Measurements from ENCODE around the gene TOR1AIP1.

Gene TOR1AIP1

DNA sequence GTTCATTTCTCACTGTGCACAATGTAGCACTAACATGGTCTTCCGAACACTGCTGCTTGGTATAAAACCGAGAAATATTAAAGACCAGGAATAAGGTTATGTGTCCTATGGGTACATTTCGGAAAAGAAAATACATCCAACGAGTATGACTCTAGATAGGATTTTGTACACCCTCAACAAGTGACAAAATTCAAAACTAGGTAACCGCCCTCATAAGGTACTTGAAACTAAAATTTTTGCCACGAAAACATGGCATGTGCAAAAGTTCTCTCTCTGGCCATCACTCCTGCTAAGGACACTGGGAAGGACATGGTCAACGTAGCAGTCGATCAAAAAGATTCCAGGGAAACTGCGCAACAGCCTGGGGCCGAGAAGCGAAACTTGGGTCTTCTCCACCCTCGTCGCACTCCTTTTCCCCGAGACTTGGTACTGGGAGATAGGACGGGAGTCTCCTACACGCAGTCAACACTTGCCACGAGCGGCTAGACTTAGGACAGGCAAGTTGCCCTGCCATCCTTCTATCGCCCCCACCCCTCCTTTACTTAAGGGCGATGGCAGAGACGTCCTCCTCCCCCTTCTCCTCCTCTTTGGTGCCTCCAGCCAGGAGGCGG is 338 bp upstream of the TOR1AIP1 start:
- no peak for DNase-seq (ENCODE audit: extremely low read depth in 1 of 2, low read depth in 1 of 2)

DNA sequence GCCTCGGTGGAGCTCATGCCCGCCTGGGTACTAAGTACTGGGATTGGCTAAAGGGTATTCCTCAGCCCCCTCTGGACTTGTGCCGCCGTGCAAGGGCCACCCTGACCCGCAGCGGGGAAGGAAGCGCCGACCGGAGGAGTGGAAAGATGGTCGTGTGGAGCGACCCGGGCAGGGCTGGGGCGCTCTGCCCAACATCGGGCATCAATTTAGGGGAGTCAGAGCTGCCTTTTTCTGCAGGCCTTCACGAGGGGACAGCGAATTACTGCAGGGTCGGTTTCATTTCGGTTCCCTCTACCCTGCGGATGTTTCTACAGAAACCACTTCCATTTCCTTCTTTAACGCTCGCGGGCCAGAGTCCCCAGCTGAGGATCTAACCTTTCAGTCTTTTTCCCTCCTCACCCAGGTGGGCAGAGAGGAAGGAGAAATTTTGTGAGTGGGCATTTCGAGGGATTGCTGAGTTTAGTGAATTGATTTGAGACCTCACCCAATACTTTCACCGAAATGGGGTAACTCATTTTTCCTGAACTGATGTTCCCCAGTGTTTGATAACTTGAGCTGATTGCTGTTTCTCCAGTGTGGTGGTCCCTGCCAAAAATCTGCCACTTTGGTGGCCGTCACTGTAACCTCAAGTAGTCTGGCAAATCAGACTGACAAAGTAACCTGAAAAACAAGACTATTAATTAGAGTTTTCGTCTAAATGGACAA is 1.1 kb downstream of the TOR1AIP1 start:
- no peak for DNase-seq (ENCODE audit: extremely low read depth in 1 of 2, low read depth in 1 of 2)

DNA sequence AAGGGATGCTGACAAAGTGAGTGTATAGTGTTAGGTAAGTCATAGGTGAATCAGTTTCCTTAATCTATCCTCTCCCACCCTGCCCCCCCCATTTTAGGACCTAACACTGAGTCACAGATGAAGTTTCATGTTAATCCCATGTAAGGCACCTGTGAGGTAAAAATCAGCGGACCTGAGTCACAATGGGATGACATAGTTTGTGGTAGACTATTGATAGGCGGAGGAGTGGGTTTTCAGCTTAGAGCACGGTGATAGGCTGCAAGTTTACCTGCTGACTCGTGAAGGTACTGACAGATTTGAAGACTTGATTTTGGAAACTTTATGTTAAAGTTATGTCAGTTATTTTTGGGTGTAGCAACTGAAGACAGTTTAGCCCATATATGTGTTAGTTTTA is 1.7 kb downstream of the TOR1AIP1 start:
- peak in 1 of 2 donors; percentile 57 for DNase-seq (ENCODE audit: extremely low read depth in 1 of 2, low read depth in 1 of 2)

DNA sequence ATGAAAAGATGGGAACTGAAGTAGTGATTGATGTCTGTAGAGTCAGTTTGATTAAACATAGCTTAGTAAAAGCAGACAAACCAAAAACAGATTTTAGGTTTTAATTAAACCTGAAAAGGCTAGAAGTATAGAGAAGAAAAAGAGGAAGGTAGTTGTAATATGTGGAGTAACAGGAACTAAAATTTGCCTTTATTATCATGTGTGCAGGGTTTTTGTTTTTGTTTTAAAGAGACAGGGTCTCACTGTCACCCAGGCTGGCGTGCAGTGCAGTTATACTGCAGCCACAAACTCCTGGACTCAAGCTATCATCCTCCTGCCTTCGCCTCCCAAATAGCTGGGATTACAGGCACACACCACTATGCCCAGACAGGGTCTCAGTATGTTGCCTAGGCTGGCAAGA is 6.0 kb downstream of the TOR1AIP1 start:
- DNase-seq (ENCODE audit: extremely low read depth in 1 of 2, low read depth in 1 of 2) = no peak

DNA sequence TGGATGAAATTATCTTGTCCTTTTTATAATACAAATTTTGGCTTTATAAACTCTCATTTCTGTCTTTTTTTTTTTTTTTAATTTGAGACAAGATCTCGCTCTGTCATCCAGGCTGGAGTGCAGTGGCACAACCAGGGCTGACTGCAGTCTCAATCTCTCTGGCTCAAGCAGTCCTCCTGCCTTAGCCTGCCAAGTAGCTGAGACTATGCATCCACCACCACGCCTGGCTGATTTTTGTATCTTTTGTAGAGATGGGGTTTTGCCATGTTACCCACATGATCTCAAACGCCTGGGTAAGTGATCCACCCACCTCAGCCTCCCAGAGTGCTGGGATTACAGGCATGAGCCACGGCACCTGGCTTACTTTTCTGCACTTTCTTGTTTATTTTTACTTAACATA is 7.5 kb downstream of the TOR1AIP1 start:
- DNase-seq (ENCODE audit: extremely low read depth in 1 of 2, low read depth in 1 of 2) = no peak

DNA sequence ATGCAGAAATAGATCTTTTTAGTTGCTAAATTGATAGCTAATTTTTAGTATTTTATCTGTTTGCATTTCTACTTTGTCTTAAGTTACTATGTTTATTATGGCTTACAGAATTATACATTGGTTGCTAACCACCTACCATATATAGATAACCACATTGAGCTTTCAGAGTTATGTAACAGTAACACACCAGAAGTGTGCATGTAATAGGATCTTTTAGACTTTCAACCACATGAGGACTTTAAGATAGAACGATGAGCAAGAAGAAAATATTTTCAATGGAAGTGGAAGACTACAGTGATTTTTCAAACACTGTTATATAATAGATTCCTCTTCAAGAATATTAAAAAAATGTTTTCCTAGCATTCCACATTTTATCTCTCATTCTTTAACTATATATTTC is 28.8 kb downstream of the TOR1AIP1 start:
- DNase-seq (ENCODE audit: extremely low read depth in 1 of 2, low read depth in 1 of 2) = no peak

DNA sequence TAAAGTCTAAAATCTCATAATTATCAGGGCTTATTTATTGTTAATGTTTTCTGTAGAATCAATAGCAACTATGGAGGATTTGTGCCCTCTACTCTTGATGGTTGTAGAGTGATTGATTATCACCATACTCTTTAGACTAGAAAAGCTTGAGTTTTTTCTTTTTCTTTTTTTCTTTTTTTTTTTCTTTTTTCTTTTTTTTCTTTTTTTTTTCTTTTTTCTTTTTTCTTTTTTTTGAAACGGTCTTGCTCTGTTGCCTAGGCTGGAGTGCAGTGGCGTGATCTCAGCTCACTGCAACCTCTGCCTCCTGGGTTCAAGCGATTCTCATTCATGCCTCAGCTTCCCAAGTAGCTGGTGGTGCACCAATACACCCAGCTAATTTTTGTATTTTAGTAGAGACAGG is 29.7 kb downstream of the TOR1AIP1 start:
- no peak for DNase-seq (ENCODE audit: extremely low read depth in 1 of 2, low read depth in 1 of 2)

DNA sequence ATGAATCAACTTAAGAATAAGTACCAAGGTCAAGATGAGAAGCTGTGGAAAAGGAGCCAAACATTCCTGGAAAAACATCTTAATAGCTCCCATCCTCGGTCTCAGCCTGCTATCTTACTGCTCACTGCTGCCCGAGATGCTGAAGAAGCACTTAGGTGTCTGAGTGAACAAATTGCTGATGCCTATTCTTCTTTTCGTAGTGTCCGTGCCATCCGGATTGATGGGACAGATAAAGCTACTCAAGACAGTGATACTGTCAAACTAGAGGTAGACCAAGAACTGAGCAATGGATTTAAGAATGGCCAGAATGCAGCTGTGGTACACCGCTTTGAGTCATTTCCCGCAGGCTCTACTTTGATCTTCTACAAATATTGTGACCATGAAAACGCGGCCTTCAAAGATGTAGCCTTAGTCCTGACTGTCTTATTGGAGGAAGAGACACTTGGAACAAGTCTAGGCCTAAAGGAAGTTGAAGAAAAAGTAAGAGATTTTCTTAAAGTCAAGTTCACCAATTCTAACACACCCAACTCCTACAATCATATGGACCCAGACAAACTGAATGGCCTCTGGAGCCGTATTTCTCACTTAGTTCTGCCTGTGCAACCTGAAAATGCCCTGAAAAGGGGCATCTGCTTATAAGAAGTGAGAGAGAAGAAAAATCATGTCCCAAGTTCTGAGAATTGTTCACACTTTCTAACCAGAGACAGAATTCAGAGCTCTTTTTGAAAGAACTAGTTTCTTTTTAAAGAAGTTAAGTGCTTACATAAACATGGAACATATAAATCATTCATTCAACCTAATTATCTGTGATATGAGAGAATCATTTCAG is 35.7 kb downstream of the TOR1AIP1 start:
- no peak for DNase-seq (ENCODE audit: extremely low read depth in 1 of 2, low read depth in 1 of 2)

DNA sequence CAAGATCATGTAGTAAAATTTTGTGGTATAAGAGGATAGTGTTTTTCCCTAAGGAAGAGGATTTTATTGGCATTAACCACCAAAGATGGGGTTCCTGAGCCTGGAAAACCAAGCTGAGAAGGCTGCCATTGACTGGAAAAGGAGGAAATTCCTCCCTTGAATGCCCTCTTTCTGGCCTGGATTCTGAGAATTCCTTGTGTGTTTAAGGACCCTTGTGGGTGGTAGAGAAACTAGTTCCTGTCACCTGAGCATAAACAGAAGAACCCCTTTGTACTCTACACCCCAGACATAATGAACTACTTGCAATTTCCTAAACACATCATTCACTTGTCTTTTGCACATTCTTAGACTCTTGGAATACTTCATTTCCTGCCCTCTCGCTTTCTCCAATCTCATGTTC is 39.4 kb downstream of the TOR1AIP1 start:
- no peak for DNase-seq (ENCODE audit: extremely low read depth in 1 of 2, low read depth in 1 of 2)

DNA sequence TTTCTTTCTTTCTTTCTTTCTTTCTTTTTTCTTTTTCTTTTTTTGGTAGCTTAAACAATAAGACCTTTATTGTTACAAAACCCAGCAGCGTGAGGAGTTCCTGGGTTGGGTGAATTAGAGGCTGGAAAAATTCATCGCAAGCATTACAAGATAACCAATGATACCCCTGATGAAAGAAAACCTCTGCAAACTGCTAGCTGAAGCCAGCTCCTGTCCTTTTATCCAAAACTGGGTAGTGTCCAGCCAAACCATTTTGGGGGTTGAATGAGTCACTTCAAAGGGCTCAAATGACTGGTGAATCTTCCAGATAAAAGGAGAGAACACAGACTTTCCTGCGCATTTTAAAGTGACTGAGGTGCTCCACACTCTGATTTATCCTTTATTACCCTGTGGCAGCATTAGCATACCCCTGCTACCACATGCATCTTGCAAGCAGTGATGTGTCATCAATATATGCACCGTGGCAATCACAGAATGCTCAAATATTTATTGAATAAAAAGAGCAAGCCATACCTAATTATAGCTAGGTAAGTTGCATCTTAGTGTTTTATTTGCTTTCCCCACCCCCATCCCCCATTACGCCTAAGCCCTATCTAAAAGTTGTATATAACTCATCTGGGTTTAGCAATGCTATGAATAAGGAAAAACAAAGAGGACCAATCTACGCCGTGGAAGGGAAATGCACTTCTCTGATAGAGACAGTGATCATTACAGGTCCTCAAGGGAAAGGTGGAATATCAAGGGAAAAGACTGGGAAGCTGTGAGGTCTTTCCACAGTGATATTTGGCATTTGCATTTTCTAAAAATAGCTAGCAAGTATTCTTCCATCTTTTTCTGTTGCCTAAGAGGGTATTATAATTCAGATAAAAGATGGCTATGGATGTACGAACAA is 40.1 kb downstream of the TOR1AIP1 start:
- DNase-seq (ENCODE audit: extremely low read depth in 1 of 2, low read depth in 1 of 2) = no peak

DNA sequence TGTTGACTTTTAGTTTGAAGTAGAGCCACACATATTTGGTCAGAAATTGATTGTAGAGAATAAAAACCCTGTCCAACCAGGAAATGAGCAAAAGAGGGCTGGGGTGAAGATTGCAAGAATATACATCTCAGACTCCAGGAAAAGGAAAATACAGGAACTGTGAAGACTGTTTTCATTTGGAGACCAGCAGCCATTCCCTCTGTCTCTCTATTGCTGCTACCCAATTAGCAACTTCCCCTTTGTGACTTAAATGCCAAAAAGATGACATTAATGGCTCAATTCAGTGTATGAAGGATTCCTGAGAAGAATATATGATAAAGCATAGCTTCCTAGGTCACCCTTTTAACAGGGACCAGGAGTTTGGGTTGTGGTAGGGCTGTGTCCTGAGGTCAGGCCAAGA is 40.9 kb downstream of the TOR1AIP1 start:
- DNase-seq (ENCODE audit: extremely low read depth in 1 of 2, low read depth in 1 of 2) = no peak

DNA sequence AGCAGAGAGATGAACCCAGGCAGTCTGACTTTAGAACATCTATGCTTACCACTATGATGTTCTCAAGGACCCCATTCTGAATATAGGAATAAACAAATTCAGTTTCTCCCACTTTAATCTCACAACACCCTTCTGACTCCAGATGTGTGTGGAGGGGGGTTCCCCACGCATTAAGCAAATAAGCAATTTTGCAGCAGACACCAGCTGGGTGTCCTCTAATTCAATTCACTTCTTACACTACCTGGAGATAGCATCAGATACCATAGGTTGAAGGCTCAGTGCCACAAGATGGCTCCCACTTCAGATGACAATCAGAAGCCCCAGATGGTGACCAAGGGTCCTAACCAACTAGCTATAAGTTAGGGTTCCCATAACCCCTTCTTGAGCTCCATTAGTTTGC is 42.2 kb downstream of the TOR1AIP1 start:
- DNase-seq (ENCODE audit: extremely low read depth in 1 of 2, low read depth in 1 of 2) = no peak

DNA sequence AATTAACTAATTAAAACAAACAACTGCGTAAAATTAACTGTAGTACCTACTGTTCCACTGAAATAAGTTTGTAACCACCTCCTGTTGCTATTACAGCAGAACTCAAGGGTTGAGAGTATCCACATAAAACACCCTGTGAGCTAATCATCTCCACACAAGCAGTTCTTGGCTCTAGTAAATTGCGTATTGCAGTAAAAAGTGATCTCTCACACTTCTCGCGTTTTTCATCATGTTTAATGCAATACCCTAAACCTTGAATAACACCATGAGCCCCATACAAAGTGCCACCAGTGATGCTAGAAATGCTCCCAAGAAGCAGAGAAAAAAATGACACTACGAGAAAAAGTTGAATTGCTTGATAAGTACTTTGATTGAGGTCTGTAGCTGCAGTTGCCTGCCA is 43.2 kb downstream of the TOR1AIP1 start:
- no peak for DNase-seq (ENCODE audit: extremely low read depth in 1 of 2, low read depth in 1 of 2)

DNA sequence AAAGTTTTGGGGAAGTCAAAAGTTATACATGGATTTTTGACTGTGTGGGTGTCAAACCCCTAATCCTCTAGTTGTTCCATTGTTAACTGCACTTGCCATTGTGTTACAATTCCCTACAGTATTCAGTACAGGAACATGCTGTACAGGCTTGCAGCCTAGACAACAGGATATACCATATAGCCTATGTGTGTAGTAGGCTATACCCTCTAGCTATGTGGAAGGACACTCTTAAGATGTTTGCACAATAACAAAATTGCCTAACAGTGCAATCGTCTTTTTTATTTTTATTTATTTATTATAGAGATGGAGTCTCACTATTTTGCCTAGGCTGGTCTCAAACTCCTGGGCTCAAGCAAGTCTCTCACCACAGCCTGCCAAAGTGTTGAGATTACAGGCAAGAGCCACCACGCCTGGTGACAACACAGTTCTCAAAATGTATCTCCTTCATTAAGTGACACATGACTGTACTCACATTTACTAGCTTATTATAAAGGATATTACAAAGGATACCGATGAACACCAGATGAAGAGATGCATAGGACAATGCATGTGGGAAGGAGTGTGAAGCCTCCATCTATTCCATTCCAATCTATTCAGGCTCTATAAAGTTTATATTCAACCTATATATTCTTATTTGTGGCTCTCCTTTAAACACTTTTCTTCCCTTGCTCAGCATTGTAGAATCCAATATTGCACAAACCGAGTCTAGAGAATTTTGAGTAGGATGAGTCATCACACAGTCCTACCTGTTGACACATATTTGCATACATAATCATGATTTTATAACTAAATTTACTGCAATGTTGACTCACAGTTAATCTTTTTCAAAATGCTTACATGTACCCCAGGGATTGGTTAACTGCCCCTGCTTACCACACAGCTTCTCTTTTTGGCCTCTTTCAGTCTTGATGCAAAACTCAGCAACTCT is 44.1 kb downstream of the TOR1AIP1 start:
- DNase-seq (ENCODE audit: extremely low read depth in 1 of 2, low read depth in 1 of 2) = no peak

DNA sequence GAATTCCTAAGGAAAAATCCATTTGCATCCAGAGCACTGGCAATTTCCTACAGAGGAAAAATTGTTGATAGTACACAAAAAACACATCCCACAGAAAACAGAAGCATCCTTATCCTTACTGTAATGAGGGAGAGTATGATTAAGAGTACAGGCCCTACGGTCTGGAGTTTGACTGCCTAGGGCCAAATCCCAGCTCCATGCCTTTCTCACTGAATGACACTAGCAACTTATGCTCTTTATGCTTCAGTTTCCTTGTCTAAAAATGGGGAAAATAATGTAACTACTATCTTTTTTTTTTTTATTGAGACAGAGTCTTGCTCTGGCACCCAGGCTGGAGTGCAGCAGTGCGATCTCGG is 44.7 kb downstream of the TOR1AIP1 start:
- DNase-seq (ENCODE audit: extremely low read depth in 1 of 2, low read depth in 1 of 2) = no peak

DNA sequence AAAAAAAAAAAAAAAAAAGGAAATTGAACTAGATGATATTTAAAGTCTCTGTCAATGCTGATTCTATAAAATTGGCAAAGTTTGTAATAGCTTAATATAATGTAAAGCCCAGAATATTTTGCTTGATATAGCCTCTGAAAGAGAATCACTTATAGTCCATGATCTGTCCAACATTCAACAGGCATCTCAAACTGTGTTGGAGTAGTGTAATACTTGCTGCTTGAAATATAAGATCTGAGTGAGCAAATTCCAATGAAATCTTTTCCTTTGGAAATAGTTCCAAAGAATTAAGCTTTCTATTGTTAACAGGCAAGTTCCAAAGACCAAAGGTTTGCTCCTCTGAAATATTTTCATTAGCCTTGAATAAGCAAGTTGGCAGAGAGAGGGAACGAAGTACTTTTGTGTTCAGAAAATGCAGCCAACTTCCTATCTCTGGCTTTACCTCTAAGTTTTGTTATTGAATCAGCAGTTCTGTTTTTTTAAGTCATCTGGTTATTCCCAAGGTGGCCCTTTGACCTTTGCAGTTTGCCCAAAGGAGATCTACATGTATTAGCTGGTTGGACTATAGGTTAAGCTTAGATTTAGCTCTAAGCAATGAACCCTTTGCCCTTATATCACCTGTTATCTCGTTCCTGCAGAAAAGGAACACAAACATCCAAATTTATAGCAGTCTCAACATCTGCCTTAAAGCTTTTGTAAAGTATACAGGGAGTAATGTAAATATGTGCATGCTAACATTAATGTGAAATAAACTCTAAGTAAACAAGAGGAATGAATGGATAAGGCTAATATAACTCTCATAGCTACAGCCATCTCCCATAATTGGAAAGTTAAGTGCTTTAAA is 48.1 kb downstream of the TOR1AIP1 start:
- DNase-seq (ENCODE audit: extremely low read depth in 1 of 2, low read depth in 1 of 2) = no peak

DNA sequence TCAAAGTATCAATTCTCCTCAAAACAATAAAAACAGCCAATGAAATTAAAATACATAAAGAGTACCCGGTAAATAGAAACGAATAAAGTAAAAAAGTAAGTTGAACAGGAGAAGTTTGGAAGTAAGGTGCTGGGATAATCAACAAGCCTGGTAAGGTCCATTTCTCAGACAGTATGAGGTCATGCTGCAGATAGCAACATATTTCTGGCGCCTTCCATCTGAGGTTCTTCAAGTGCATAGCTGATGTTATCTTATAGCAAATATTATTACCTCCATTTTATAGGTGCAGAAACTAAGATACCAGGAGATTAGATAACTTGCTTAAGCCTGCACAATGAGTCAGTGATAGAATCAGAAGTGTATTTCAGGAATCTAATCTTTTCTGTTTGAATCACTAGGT is 48.8 kb downstream of the TOR1AIP1 start:
- no peak for DNase-seq (ENCODE audit: extremely low read depth in 1 of 2, low read depth in 1 of 2)

DNA sequence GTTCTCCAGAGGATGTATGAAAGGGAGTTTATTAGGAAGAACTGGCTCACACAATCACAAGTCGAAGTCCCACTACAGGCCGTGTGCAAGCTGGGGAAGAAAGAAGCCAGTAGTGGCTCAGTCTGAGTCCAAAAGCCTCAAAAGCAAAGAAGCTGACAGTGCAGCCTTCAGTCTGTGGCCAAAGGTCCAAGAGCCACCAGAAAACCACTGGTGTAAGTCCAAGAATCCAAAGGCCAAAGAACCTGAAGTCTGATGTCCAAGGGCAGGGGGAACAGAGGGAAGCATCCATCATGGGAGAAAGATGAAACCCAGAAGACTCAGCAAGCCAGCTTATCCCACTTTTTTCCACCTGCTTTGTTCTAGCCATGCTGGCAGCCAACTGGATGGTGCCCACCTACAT is 51.1 kb downstream of the TOR1AIP1 start:
- no peak for DNase-seq (ENCODE audit: extremely low read depth in 1 of 2, low read depth in 1 of 2)

DNA sequence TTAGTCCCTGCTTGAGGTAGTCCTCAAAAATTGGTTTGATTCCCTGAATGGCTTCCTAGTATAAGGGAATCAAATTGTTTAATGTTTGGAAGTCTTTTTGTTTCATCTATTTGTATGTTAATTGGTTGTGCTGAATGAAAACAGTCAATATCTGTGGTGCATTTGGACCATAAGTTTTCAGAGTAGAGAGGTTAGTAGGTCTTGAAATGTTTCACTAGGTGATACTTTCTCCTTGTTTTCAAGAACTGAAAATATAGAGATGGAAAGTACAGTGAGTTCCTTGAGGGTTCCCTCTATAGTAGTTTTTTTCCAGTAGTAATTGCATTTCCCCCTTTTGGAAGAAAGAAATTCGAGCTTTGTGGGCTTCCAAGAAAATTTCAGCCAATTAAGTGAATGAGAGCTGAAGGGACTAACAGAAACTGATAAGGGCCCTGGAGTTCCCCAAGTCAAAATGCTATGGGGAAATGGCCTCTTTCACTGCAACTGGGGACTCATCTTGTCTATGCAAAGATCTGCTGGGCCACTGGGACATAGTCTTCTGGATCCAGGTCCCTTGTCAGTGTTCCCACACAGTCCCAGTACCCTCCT is 53.9 kb downstream of the TOR1AIP1 start:
- DNase-seq (ENCODE audit: extremely low read depth in 1 of 2, low read depth in 1 of 2) = no peak

All from stimulated activated CD8-positive, alpha-beta memory T cell treated with anti-CD3 and anti-CD28 coated beads, Interleukin-7, amount 100 ng/mL, for 48 hours (primary cell).